Thyroid gland (tissue), 4 donors: ENCODE results near the gene C1QTNF12.

Source experiments
- POLR2A ChIP-seq, 2 donors: fragments of 450-650 bp; IDR thresholded peaks; one replicate each; pipeline ENCODE4 v1.6.1; 2017; ENCODE audit warnings: antibody characterized with exemption in 2 of 2, mild to moderate bottlenecking in 2 of 2, moderate library complexity in 1 of 2
- TF ChIP-seq, protein P1 (sequence below), 6 experiments: fragments of 200-600 bp in 3 of 6; fragments of 450-650 bp in 3 of 6; sonication (generic) in 3 of 6; IDR thresholded peaks; one replicate each; pipeline ENCODE4 v1.5.1; 2016 to 2019; ENCODE audit warnings: antibody characterized with exemption in 6 of 6, mild to moderate bottlenecking in 2 of 6, inconsistent platforms in 1 of 6, moderate library complexity in 1 of 6

DNA sequence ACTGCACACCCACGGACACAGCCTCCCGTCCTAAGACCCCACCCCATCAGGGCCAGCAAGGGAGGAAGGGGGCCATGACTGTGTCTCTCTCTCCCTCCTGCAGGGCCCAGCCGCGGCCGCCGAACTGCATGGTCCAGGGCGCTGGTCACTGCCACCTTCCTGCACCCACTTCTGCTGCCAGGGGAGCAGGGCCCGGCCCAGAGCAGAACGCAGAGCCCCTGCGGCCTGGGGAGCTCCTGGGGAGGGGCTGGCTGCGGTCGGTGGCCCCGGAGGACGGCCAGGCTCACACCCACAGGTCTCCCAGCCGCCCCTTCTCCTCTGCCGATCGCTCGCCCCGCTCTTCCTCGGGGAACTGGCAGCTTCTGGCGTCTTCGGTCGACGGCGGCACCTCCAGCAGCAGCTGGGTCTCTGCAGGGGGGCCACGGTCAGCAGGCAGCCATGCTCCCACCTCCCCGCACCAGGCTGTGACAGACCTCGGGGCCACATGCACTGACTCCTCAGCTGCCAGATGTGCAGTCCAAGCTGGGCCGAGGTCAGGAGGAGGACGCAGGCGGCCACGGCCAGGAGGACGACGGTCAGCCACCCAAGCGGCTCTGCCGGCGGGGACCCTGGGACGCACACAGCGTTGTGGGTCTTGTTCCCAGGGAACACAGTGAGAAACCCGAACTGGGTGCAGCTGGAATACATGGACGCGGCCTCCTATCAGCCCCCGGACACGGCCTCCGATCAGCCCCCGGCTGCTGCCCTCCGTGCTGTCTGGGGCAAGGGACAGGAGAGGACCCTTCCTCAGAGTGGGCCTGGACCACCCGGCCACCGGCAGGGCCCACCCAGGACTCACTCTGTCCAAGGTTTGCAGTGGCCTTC, 42.7 kb downstream of the C1QTNF12 start:
- TF ChIP-seq POLR2A (IDR thresholded peaks at IDR 0.05) = no peak
- TF ChIP-seq, protein P1, sequence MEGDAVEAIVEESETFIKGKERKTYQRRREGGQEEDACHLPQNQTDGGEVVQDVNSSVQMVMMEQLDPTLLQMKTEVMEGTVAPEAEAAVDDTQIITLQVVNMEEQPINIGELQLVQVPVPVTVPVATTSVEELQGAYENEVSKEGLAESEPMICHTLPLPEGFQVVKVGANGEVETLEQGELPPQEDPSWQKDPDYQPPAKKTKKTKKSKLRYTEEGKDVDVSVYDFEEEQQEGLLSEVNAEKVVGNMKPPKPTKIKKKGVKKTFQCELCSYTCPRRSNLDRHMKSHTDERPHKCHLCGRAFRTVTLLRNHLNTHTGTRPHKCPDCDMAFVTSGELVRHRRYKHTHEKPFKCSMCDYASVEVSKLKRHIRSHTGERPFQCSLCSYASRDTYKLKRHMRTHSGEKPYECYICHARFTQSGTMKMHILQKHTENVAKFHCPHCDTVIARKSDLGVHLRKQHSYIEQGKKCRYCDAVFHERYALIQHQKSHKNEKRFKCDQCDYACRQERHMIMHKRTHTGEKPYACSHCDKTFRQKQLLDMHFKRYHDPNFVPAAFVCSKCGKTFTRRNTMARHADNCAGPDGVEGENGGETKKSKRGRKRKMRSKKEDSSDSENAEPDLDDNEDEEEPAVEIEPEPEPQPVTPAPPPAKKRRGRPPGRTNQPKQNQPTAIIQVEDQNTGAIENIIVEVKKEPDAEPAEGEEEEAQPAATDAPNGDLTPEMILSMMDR (IDR thresholded peaks at IDR 0.05) = no peak
